Measurements from ENCODE around the gene CYP39A1.
A peak's percentile ranks its signal among the peaks of the same experiment; 100 is the strongest.

The CYP39A1 gene

GRCh38 chr6:46653439-46654195, 999 bp upstream of the CYP39A1 start:
- H3K9ac ChIP-seq: peak overlapping the region; percentile 36; the same call in 1 of the 2 replicates

GRCh38 chr6:46652232-46652602, 401 bp downstream of the CYP39A1 start:
- Histone ChIP-seq H3K4me1 (ENCODE audit: low read depth, poor library complexity, severe bottlenecking) (peaks cover 13% of the 10 kb centered on the region), H3K9ac (peak overlapping the region; percentile 36; the same call in 1 of the 2 replicates), H4K20me1 (ENCODE audit: insufficient read depth) (no peaks in the 10 kb centered on the region), H3K79me2 (ENCODE audit: insufficient read depth, low read depth) (no peaks in the 10 kb centered on the region), H3K4me2 (peak overlapping the region; percentile 93), H3K36me3 (ENCODE audit: insufficient read depth) (no peaks in the 10 kb centered on the region), H3K4me3 (IDR thresholded peaks at IDR 0.05; ENCODE audit: insufficient read depth, low read depth, low read length) (no peak overlapping the region), H3K27ac (no peak overlapping the region), H2AFZ (ENCODE audit: low read depth) (peak overlapping the region; percentile 90), H3K27me3 (ENCODE audit: insufficient read depth, low read depth) (no peaks in the 10 kb centered on the region)
- TF ChIP-seq CTCF (conservative IDR thresholded peaks at IDR 0.05; ENCODE audit: low read depth, low read length): no peak

More at GRCh38 chr6:46653439-46654195, 999 bp upstream of the CYP39A1 start:
- peak overlapping the region; percentile 93 for H3K4me2 ChIP-seq
- H3K4me3 ChIP-seq (IDR thresholded peaks at IDR 0.05; ENCODE audit: insufficient read depth, low read depth, low read length): no peak overlapping the region
- no peaks in the 10 kb centered on the region for H3K36me3 ChIP-seq (ENCODE audit: insufficient read depth)
- TF ChIP-seq CTCF (conservative IDR thresholded peaks at IDR 0.05; ENCODE audit: low read depth, low read length): no peak
- H3K27me3 ChIP-seq (ENCODE audit: insufficient read depth, low read depth): no peaks in the 10 kb centered on the region
- H3K79me2 ChIP-seq (ENCODE audit: insufficient read depth, low read depth): no peaks in the 10 kb centered on the region
- no peaks in the 10 kb centered on the region for H4K20me1 ChIP-seq (ENCODE audit: insufficient read depth)
- peak overlapping the region; percentile 90 for H2AFZ ChIP-seq (ENCODE audit: low read depth)
- peaks cover 13% of the 10 kb centered on the region for H3K4me1 ChIP-seq (ENCODE audit: low read depth, poor library complexity, severe bottlenecking)
- no peak overlapping the region for H3K27ac ChIP-seq

GRCh38 chr6:46651816-46652215, 802 bp downstream of the CYP39A1 start:
- Histone ChIP-seq H2AFZ (ENCODE audit: low read depth) (peak overlapping the region; percentile 90), H3K9ac (peak overlapping the region; percentile 36; the same call in 1 of the 2 replicates), H4K20me1 (ENCODE audit: insufficient read depth) (no peaks in the 10 kb centered on the region), H3K4me2 (peak overlapping the region; percentile 93), H3K4me3 (IDR thresholded peaks at IDR 0.05; ENCODE audit: insufficient read depth, low read depth, low read length) (no peak overlapping the region), H3K27me3 (ENCODE audit: insufficient read depth, low read depth) (no peaks in the 10 kb centered on the region), H3K27ac (no peak overlapping the region), H3K79me2 (ENCODE audit: insufficient read depth, low read depth) (no peaks in the 10 kb centered on the region), H3K36me3 (ENCODE audit: insufficient read depth) (no peaks in the 10 kb centered on the region), H3K4me1 (ENCODE audit: low read depth, poor library complexity, severe bottlenecking) (peaks cover 13% of the 10 kb centered on the region)
- TF ChIP-seq CTCF (conservative IDR thresholded peaks at IDR 0.05; ENCODE audit: low read depth, low read length): no peak

GRCh38 chr6:46651006-46651405, 1.6 kb downstream of the CYP39A1 start:
- no peak overlapping the region for H3K4me3 ChIP-seq (IDR thresholded peaks at IDR 0.05; ENCODE audit: insufficient read depth, low read depth, low read length)
- peaks cover 13% of the 10 kb centered on the region for H3K4me1 ChIP-seq (ENCODE audit: low read depth, poor library complexity, severe bottlenecking)
- no peaks in the 10 kb centered on the region for H4K20me1 ChIP-seq (ENCODE audit: insufficient read depth)
- no peak overlapping the region for H3K9ac ChIP-seq
- no peak overlapping the region for H3K27ac ChIP-seq
- no peak overlapping the region for H3K4me2 ChIP-seq
- no peak overlapping the region for H2AFZ ChIP-seq (ENCODE audit: low read depth)
- H3K27me3 ChIP-seq (ENCODE audit: insufficient read depth, low read depth): no peaks in the 10 kb centered on the region
- no peaks in the 10 kb centered on the region for H3K36me3 ChIP-seq (ENCODE audit: insufficient read depth)
- no peaks in the 10 kb centered on the region for H3K79me2 ChIP-seq (ENCODE audit: insufficient read depth, low read depth)
- TF ChIP-seq CTCF (conservative IDR thresholded peaks at IDR 0.05; ENCODE audit: low read depth, low read length): no peak

All from KMS-11 (cell line).